ENCODE results near the gene AP3D1. TPM values are rescaled to one million over a fixed set of nuclear protein-coding genes. Genes with fewer than 3 reads are reported as not detected.
A peak's percentile ranks its signal among the peaks of the same experiment; 100 is the strongest.
"Not testable (repeated sequence)": the region's sequence is repeated elsewhere in the genome, so short reads cannot be mapped to it uniquely, and the experiment has no call there.

AP3D1 gene
- total RNA-seq: 104 and 113 TPM in 2 replicates

DNA sequence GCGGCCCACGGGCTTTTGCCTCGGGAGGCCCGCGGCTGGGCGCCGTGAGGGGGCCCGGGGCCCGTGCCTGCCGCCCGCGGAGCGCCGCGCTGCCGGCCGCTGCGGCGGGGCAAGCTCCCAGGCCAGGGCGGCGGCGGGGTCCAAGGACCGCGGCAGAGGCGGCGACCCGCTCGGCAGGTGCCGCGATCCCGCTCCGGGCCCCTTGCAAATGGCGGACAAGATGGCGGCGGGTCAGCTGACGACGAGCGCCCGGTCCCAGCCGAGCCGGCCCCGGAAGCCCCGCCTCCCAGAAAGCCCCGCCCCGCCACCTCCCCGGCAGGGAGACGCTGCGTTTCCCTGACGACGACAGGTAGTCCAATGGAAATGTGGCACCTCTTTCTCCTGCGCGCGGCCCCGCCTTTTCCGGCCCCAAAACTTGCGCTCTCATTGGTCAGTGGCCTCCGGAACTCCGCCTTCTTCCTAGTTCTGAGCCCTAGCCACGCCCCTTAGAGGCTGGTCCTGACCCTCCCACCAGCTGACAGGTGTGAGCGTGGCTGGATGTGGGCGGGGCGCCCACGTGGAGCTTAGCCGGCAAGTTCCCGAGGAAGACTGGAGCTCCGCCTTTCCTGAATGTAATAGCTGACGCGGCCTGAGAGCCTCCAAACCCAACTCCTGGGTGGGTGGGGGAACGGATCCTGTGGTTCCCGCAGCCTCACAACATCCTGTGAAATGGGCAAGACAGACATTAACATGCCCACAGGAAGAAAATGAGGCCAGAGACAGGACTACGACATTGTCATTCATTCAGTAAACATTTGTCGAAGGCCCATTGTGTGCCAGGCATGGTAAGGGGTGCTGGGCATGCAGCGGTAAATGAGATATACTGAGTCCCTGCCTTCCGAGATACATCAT is at the start of gene AP3D1:
Gene AP3D1 (minus strand): TSS at position 228 of the 891 bp plus-strand sequence. CDS start 232 bp downstream, outside the sequence.
- intact Hi-C loops (cut with micrococcal nuclease): loop anchor here (1.0 to 10.0 kb wide), 8 partner anchors 12 to 463 kb away; partner anchors contain the start of genes BTBD2, DOT1L, IZUMO4 and LSM7
- Mint-ChIP-seq H3K27ac (peak within 1 kb of the TSS; percentile 92), H3K9me3 (no peaks in the 10 kb centered on the region), H3K36me3 (ENCODE audit: low read depth) (peaks cover 12% of the 10 kb centered on the region), H3K27me3 (no peaks in the 10 kb centered on the region), H3K4me1 (peaks cover 30% of the 10 kb centered on the region), H3K4me3 (peak within 1 kb of the TSS; percentile 84)
- peak; percentile 100 for DNase-seq

DNA sequence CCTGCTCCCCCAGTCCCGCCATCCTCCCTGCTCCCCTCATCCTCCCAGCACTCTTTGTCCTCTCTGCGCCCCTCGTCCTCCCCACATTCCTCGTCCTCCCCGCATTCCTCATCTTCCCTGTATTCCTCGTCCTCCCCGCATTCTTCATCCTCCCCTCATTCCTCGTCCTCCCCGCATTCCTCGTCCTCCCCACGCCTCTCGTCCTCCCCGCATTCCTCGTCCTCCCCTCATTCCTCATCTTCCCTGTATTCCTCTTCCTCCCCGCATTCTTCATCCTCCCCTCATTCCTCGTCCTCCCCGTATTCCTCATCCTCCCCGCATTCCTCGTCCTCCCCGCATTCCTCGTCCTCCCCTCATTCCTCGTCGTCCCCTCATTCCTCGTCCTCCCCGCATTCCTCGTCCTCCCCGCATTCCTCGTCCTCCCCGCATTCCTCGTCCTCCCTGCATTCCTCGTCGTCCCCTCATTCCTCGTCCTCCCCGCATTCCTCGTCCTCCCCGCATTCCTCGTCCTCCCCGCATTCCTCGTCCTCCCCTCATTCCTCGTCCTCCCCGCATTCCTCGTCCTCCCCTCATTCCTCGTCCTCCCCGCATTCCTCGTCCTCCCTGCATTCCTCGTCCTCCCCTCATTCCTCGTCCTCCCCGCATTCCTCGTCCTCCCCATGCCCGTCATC is 49.4 kb upstream of the AP3D1 start:
- H3K4me3 Mint-ChIP-seq; H3K9me3 Mint-ChIP-seq; H3K4me1 Mint-ChIP-seq; H3K27me3 Mint-ChIP-seq; DNase-seq; H3K27ac Mint-ChIP-seq; intact Hi-C loops (cut with micrococcal nuclease): not testable (repeated sequence)
- H3K36me3 Mint-ChIP-seq (ENCODE audit: low read depth): peaks cover 31% of the 10 kb centered on the region

- Mint-ChIP-seq H3K4me3 (no peak overlapping the region), H3K9me3 (no peaks in the 10 kb centered on the region), H3K36me3 (ENCODE audit: low read depth) (peaks cover 26% of the 10 kb centered on the region), H3K27me3 (no peaks in the 10 kb centered on the region), H3K4me1 (peaks cover 2% of the 10 kb centered on the region), H3K27ac (no peak overlapping the region)
- intact Hi-C loops (cut with micrococcal nuclease): no loop called here
- no peak for DNase-seq
Observed at GRCh38 chr19:2199861-2200623, 48.7 kb upstream of the AP3D1 start.

- intact Hi-C loops (cut with micrococcal nuclease): no loop called here
- no peak overlapping the region for H3K27ac Mint-ChIP-seq
Observed at GRCh38 chr19:2199215-2199614, 47.8 kb upstream of the AP3D1 start.

GRCh38 chr19:2198317-2198716 is 47.0 kb upstream of the AP3D1 start:
- DNase-seq: no peak
- Mint-ChIP-seq H3K27ac (no peak overlapping the region), H3K36me3 (ENCODE audit: low read depth) (peaks cover 27% of the 10 kb centered on the region), H3K9me3 (no peaks in the 10 kb centered on the region), H3K27me3 (no peaks in the 10 kb centered on the region), H3K4me1 (peaks cover 2% of the 10 kb centered on the region), H3K4me3 (no peak overlapping the region)
- intact Hi-C loops (cut with micrococcal nuclease): no loop called here

More at GRCh38 chr19:2199215-2199614, 47.8 kb upstream of the AP3D1 start:
- Mint-ChIP-seq H3K4me3 (no peak overlapping the region), H3K9me3 (no peaks in the 10 kb centered on the region), H3K4me1 (peaks cover 2% of the 10 kb centered on the region), H3K27me3 (no peaks in the 10 kb centered on the region), H3K36me3 (ENCODE audit: low read depth) (peaks cover 27% of the 10 kb centered on the region)
- DNase-seq: no peak

GRCh38 chr19:2197270-2197669 is 45.9 kb upstream of the AP3D1 start:
- Mint-ChIP-seq H3K27me3 (no peaks in the 10 kb centered on the region), H3K9me3 (no peaks in the 10 kb centered on the region), H3K4me1 (peaks cover 2% of the 10 kb centered on the region), H3K4me3 (no peak overlapping the region), H3K36me3 (ENCODE audit: low read depth) (peaks cover 33% of the 10 kb centered on the region), H3K27ac (no peak overlapping the region)
- no peak for DNase-seq
- intact Hi-C loops (cut with micrococcal nuclease): no loop called here

GRCh38 chr19:2195914-2196313 is 44.5 kb upstream of the AP3D1 start:
- no peak overlapping the region for H3K27ac Mint-ChIP-seq
- no peaks in the 10 kb centered on the region for H3K27me3 Mint-ChIP-seq
- no peaks in the 10 kb centered on the region for H3K4me1 Mint-ChIP-seq
- intact Hi-C loops (cut with micrococcal nuclease): no loop called here
- no peak overlapping the region for H3K4me3 Mint-ChIP-seq
- H3K9me3 Mint-ChIP-seq: no peaks in the 10 kb centered on the region
- no peak for DNase-seq
- peaks cover 41% of the 10 kb centered on the region for H3K36me3 Mint-ChIP-seq (ENCODE audit: low read depth)

GRCh38 chr19:2195361-2195760 is 44.0 kb upstream of the AP3D1 start:
- Mint-ChIP-seq H3K4me3 (no peak overlapping the region), H3K36me3 (ENCODE audit: low read depth) (peaks cover 42% of the 10 kb centered on the region), H3K27me3 (no peaks in the 10 kb centered on the region), H3K9me3 (no peaks in the 10 kb centered on the region), H3K4me1 (no peaks in the 10 kb centered on the region), H3K27ac (no peak overlapping the region)
- DNase-seq: no peak
- intact Hi-C loops (cut with micrococcal nuclease): no loop called here

DNA sequence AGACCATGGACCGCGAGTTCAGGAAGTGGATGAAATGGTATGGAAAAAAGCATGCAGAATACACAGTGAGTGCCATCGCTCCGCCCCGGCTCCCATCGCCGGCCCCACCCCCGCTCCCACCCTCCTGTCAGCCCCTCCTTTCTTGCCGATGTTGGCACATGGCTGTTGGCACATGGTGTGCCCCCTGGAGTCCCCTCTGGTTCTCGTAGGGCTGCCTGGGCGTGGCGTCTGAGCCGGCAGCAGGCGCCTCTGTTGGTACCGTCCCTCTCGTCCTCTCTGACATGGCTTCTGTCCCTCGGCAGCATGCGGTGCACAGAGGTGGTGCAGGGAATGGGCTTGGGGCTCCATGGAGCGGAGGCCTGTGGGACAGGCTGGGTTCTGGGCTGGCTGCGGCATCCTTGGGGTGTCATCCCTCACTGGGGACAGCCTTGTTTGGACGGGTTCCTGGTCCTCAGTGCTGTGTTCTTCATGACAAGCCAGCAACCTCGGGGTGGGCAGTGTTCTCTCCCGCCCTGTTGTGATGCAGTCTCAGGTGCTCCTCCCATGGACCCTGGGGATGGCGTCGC is 43.2 kb upstream of the AP3D1 start:
- Mint-ChIP-seq H3K4me3 (no peak overlapping the region), H3K27ac (no peak overlapping the region), H3K27me3 (no peaks in the 10 kb centered on the region), H3K9me3 (no peaks in the 10 kb centered on the region), H3K36me3 (ENCODE audit: low read depth) (peaks cover 42% of the 10 kb centered on the region), H3K4me1 (no peaks in the 10 kb centered on the region)
- DNase-seq: no peak
- intact Hi-C loops (cut with micrococcal nuclease): no loop called here

DNA sequence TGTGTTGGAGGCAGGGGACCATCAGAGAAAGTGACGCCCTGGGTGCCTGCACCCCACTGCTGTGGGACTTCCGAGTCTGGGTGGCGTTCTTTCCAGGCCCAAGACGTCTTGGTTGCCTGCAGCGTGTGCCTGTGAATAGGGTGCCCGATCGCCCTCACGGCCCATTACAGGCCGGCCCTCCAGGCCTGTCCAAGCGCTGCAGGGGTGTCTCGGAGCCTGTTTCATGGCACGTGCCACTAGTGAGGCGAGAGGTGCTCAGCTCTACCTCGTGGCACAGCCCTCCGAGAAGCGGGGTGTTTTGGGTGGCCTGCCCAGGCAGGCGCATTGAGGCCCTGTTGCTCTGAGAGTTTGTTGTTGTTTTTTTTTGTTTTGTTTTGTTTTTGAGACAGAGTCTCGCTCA is 42.4 kb upstream of the AP3D1 start:
- Mint-ChIP-seq H3K27me3 (no peaks in the 10 kb centered on the region), H3K9me3 (no peaks in the 10 kb centered on the region), H3K27ac (no peak overlapping the region), H3K4me1 (peaks cover 2% of the 10 kb centered on the region), H3K36me3 (ENCODE audit: low read depth) (peaks cover 42% of the 10 kb centered on the region), H3K4me3 (no peak overlapping the region)
- no peak for DNase-seq
- intact Hi-C loops (cut with micrococcal nuclease): no loop called here

GRCh38 chr19:2192862-2193261 is 41.5 kb upstream of the AP3D1 start:
- no peaks in the 10 kb centered on the region for H3K27me3 Mint-ChIP-seq
- H3K9me3 Mint-ChIP-seq: no peaks in the 10 kb centered on the region
- H3K27ac Mint-ChIP-seq: no peak overlapping the region
- peaks cover 2% of the 10 kb centered on the region for H3K4me1 Mint-ChIP-seq
- intact Hi-C loops (cut with micrococcal nuclease): no loop called here
- peaks cover 42% of the 10 kb centered on the region for H3K36me3 Mint-ChIP-seq (ENCODE audit: low read depth)
- no peak for DNase-seq
- no peak overlapping the region for H3K4me3 Mint-ChIP-seq

DNA sequence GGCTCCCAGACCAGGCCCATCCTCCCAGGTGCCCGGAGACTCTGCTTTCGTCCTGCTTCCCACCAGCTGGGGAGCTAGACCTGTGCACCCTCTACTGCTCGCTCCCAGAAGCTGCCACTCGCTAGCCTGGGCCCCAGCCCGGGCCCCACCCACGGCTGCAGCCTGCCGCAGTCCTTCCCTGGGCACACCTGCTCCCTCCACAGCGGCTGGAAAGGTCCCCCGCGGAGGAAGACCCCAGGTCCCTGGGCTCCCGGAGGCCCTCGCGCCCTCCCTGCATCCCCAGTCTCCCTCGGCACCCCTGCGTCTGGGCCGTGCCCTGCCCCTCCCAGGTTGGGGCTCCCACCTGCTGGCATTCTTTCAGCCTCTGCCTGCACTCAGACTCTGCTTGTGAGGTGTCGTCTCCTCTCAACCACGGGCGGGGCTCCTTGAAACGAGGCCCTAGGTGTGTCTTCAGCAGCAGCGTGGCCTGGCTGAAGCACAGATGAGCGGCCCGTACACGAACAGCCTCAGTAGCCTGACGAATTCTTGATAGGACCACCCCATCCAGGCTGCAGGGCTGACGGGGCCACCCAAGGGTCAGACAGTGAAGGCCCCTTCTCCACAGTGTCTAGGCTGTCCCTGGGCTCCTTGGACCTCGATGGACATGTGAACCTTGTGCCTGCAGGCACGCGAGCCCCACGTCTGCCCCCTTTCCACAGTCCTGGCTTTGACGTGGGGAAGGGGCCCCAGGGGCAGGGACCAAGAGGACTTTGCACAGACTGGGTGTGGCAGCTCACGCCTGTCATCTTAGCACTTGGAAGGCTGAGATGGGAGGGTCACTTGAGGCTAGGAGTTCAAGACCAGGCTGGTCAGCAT is 40.3 kb upstream of the AP3D1 start:
- Mint-ChIP-seq H3K36me3 (ENCODE audit: low read depth) (peaks cover 43% of the 10 kb centered on the region), H3K27me3 (no peaks in the 10 kb centered on the region), H3K4me3 (no peak overlapping the region), H3K27ac (no peak overlapping the region), H3K4me1 (peaks cover 2% of the 10 kb centered on the region), H3K9me3 (no peaks in the 10 kb centered on the region)
- DNase-seq: no peak
- intact Hi-C loops (cut with micrococcal nuclease): no loop called here

All from activated CD4-positive, alpha-beta T cell treated with anti-CD3 and anti-CD28 coated beads, Interleukin-2, amount 10 ng/mL, durations not matched to agents 24 days and 14 days (primary cell).